Activated naive CD4-positive, alpha-beta T cell treated with anti-CD3 and anti-CD28 coated beads, Interleukin-2, amount 10 ng/mL, durations not matched to agents 7 days and 5 days (primary cell): ENCODE results near the gene OBSCN.
A peak's percentile ranks its signal among the peaks of the same experiment; 100 is the strongest.

Source experiments
- CTCF ChIA-PET: fragments of 350-600 bp; sonication (Branson Sonifier 250); formaldehyde crosslinking; loops from one replicate; lab custom pipeline; 2021; ENCODE audit warnings: antibody characterized with exemption; lab: Charles Lee
- DNase-seq: peaks from one replicate; pipeline ENCODE4 v3.0.0-alpha.2; 2020
- H3K27ac Mint-ChIP-seq: one replicate; pipeline ENCODE4 v1.8.0; 2021; ENCODE audit warnings: mild to moderate bottlenecking, moderate library complexity, mixed read lengths
- H3K27me3 Mint-ChIP-seq: one replicate; pipeline ENCODE4 v1.8.0; 2021; ENCODE audit warnings: mild to moderate bottlenecking, mixed read lengths
- H3K36me3 Mint-ChIP-seq: one replicate; pipeline ENCODE4 v1.8.0; 2021; ENCODE audit warnings: mixed read lengths
- H3K4me1 Mint-ChIP-seq: one replicate; pipeline ENCODE4 v1.8.0; 2021; ENCODE audit warnings: mixed read lengths
- H3K4me3 Mint-ChIP-seq: one replicate; pipeline ENCODE4 v1.8.0; 2021; ENCODE audit warnings: mild to moderate bottlenecking, moderate library complexity, mixed read lengths
- H3K9me3 Mint-ChIP-seq: one replicate; pipeline ENCODE4 v1.8.0; 2021; ENCODE audit warnings: mixed read lengths

The OBSCN gene

GRCh38 chr1:228278432-228278941 lies 70.6 kb downstream of the OBSCN start:
- Mint-ChIP-seq H3K4me1 (peaks cover 13% of the 10 kb centered on the region), H3K36me3 (peaks cover 3% of the 10 kb centered on the region), H3K27ac (no peak overlapping the region), H3K9me3 (no peaks in the 10 kb centered on the region), H3K27me3 (no peaks in the 10 kb centered on the region), H3K4me3 (no peak overlapping the region)
- no peak for DNase-seq
- CTCF ChIA-PET, result no interaction called here

- DNase-seq, result no peak
- Mint-ChIP-seq H3K36me3 (peaks cover 3% of the 10 kb centered on the region), H3K4me1 (peaks cover 13% of the 10 kb centered on the region), H3K4me3 (no peak overlapping the region), H3K27me3 (no peaks in the 10 kb centered on the region), H3K9me3 (no peaks in the 10 kb centered on the region), H3K27ac (no peak overlapping the region)
- CTCF ChIA-PET, result no interaction called here
Observed at GRCh38 chr1:228279011-228279721, 71.3 kb downstream of the OBSCN start.

GRCh38 chr1:228279722-228280105 lies 71.9 kb downstream of the OBSCN start:
- H3K9me3 Mint-ChIP-seq, result no peaks in the 10 kb centered on the region
- H3K27me3 Mint-ChIP-seq, result no peaks in the 10 kb centered on the region
- peaks cover 9% of the 10 kb centered on the region for H3K4me1 Mint-ChIP-seq
- H3K36me3 Mint-ChIP-seq, result no peaks in the 10 kb centered on the region
- no peak for DNase-seq
- no peak overlapping the region for H3K27ac Mint-ChIP-seq
- CTCF ChIA-PET, result no interaction called here
- H3K4me3 Mint-ChIP-seq, result no peak overlapping the region

GRCh38 chr1:228280106-228280901 lies 72.5 kb downstream of the OBSCN start:
- H3K36me3 Mint-ChIP-seq, result no peaks in the 10 kb centered on the region
- peaks cover 4% of the 10 kb centered on the region for H3K4me1 Mint-ChIP-seq
- CTCF ChIA-PET, result no interaction called here
- H3K9me3 Mint-ChIP-seq, result no peaks in the 10 kb centered on the region
- no peaks in the 10 kb centered on the region for H3K27me3 Mint-ChIP-seq
- no peak for DNase-seq
- H3K4me3 Mint-ChIP-seq, result no peak overlapping the region
- no peak overlapping the region for H3K27ac Mint-ChIP-seq

GRCh38 chr1:228280961-228281591 lies 73.2 kb downstream of the OBSCN start:
- Mint-ChIP-seq H3K4me3 (no peak overlapping the region), H3K9me3 (no peaks in the 10 kb centered on the region), H3K36me3 (no peaks in the 10 kb centered on the region), H3K27me3 (no peaks in the 10 kb centered on the region), H3K27ac (no peak overlapping the region), H3K4me1 (peaks cover 3% of the 10 kb centered on the region)
- DNase-seq, result no peak
- CTCF ChIA-PET, result no interaction called here

- CTCF ChIA-PET, result no interaction called here
Observed at GRCh38 chr1:228281631-228282328, 73.9 kb downstream of the OBSCN start.

GRCh38 chr1:228282329-228283042 lies 74.6 kb downstream of the OBSCN start:
- DNase-seq, result no peak
- Mint-ChIP-seq H3K36me3 (no peaks in the 10 kb centered on the region), H3K9me3 (no peaks in the 10 kb centered on the region), H3K4me3 (no peak overlapping the region), H3K4me1 (peaks cover 3% of the 10 kb centered on the region), H3K27ac (no peak overlapping the region), H3K27me3 (no peaks in the 10 kb centered on the region)
- CTCF ChIA-PET, result no interaction called here

More at GRCh38 chr1:228281631-228282328, 73.9 kb downstream of the OBSCN start:
- Mint-ChIP-seq H3K36me3 (no peaks in the 10 kb centered on the region), H3K27me3 (no peaks in the 10 kb centered on the region), H3K4me1 (peaks cover 3% of the 10 kb centered on the region), H3K9me3 (no peaks in the 10 kb centered on the region), H3K4me3 (no peak overlapping the region), H3K27ac (peak overlapping the region; percentile 28)
- no peak for DNase-seq

- no peaks in the 10 kb centered on the region for H3K36me3 Mint-ChIP-seq
Observed at GRCh38 chr1:228283043-228283371, 75.2 kb downstream of the OBSCN start.

GRCh38 chr1:228283476-228284147 lies 75.8 kb downstream of the OBSCN start:
- Mint-ChIP-seq H3K27ac (no peak overlapping the region), H3K4me3 (no peak overlapping the region), H3K9me3 (no peaks in the 10 kb centered on the region), H3K27me3 (no peaks in the 10 kb centered on the region), H3K36me3 (no peaks in the 10 kb centered on the region), H3K4me1 (peaks cover 3% of the 10 kb centered on the region)
- DNase-seq, result peak; percentile 13
- CTCF ChIA-PET, result interaction anchor here (0.6 kb wide), 1 partner anchor 172 kb away, joined by 3 read pairs; no protein-coding TSS in a partner anchor

More at GRCh38 chr1:228283043-228283371, 75.2 kb downstream of the OBSCN start:
- H3K4me3 Mint-ChIP-seq, result no peak overlapping the region
- DNase-seq, result peak; percentile 8
- H3K27me3 Mint-ChIP-seq, result no peaks in the 10 kb centered on the region
- peaks cover 3% of the 10 kb centered on the region for H3K4me1 Mint-ChIP-seq
- no peaks in the 10 kb centered on the region for H3K9me3 Mint-ChIP-seq
- H3K27ac Mint-ChIP-seq, result no peak overlapping the region
- CTCF ChIA-PET, result interaction anchor here (0.6 kb wide), 1 partner anchor 172 kb away, joined by 3 read pairs; no protein-coding TSS in a partner anchor

- Mint-ChIP-seq H3K9me3 (no peaks in the 10 kb centered on the region), H3K36me3 (no peaks in the 10 kb centered on the region), H3K27me3 (no peaks in the 10 kb centered on the region), H3K4me3 (no peak overlapping the region), H3K27ac (no peak overlapping the region), H3K4me1 (peaks cover 5% of the 10 kb centered on the region)
- CTCF ChIA-PET, result no interaction called here
- peak; percentile 8 for DNase-seq
Observed at GRCh38 chr1:228284148-228284495, 76.3 kb downstream of the OBSCN start.

GRCh38 chr1:228284521-228284920 lies 76.7 kb downstream of the OBSCN start:
- H3K4me3 Mint-ChIP-seq, result no peak overlapping the region
- H3K36me3 Mint-ChIP-seq, result no peaks in the 10 kb centered on the region
- DNase-seq, result peak; percentile 5
- H3K9me3 Mint-ChIP-seq, result no peaks in the 10 kb centered on the region
- H3K27me3 Mint-ChIP-seq, result no peaks in the 10 kb centered on the region
- CTCF ChIA-PET, result no interaction called here
- peaks cover 5% of the 10 kb centered on the region for H3K4me1 Mint-ChIP-seq
- H3K27ac Mint-ChIP-seq, result no peak overlapping the region

GRCh38 chr1:228285661-228286504 lies 78.0 kb downstream of the OBSCN start:
- Mint-ChIP-seq H3K9me3 (no peaks in the 10 kb centered on the region), H3K36me3 (no peaks in the 10 kb centered on the region), H3K27ac (no peak overlapping the region), H3K4me3 (no peak overlapping the region), H3K4me1 (peaks cover 5% of the 10 kb centered on the region), H3K27me3 (no peaks in the 10 kb centered on the region)
- CTCF ChIA-PET, result no interaction called here
- DNase-seq, result peak; percentile 15
